ENCODE measurements around the gene XRCC3.

GRCh38 chr14:103763730-103764488 is 48.7 kb upstream of the XRCC3 start:
- TF ChIP-seq CTCF (IDR thresholded peaks at IDR 0.05) (no peak), POLR2A (IDR thresholded peaks at IDR 0.05) (no peak)
